Measurements from ENCODE around the gene MYLIP.

Gene MYLIP

GRCh38 chr6:16177881-16178280, 49.0 kb downstream of the MYLIP start:
- DNase-seq, result no peak

GRCh38 chr6:16178351-16178750, 49.5 kb downstream of the MYLIP start:
- DNase-seq, result no peak

- no peak for DNase-seq
These were observed 50.2 kb downstream of the MYLIP start for GRCh38 chr6:16179063-16179462.

- no peak for DNase-seq
These were observed 51.1 kb downstream of the MYLIP start for GRCh38 chr6:16179970-16180431.

- DNase-seq, result no peak
These were observed 52.0 kb downstream of the MYLIP start for GRCh38 chr6:16180696-16181438.

GRCh38 chr6:16181439-16182297, 52.8 kb downstream of the MYLIP start:
- peak; percentile 25 for DNase-seq

GRCh38 chr6:16183187-16183664, 54.3 kb downstream of the MYLIP start:
- DNase-seq, result peak; percentile 67

- peak; percentile 25 for DNase-seq
These were observed 55.2 kb downstream of the MYLIP start for GRCh38 chr6:16184129-16184528.

GRCh38 chr6:16184551-16184950, 55.7 kb downstream of the MYLIP start:
- DNase-seq, result no peak

GRCh38 chr6:16187176-16187575, 58.3 kb downstream of the MYLIP start:
- DNase-seq, result no peak

- no peak for DNase-seq
These were observed 61.3 kb downstream of the MYLIP start for GRCh38 chr6:16190214-16190613.

- no peak for DNase-seq
These were observed 67.5 kb downstream of the MYLIP start for GRCh38 chr6:16196260-16196983.

- DNase-seq, result no peak
These were observed 68.2 kb downstream of the MYLIP start for GRCh38 chr6:16196984-16197546.

Measured in fibroblast of skin of right quadriceps (primary cell).